NCI-H2227 (cell line): ENCODE data around the gene KAT6B.

Experiments
- DNase-seq: peaks from one replicate; lab custom pipeline; 2025; ENCODE audit not compliant: unreplicated experiment; lab: John Stamatoyannopoulos, UW

KAT6B gene

GRCh38 chr10:75061709-75062505 is 235.5 kb downstream of the KAT6B start:
- no peak for DNase-seq

GRCh38 chr10:75062506-75063299 is 236.3 kb downstream of the KAT6B start:
- DNase-seq, result peak; percentile 5

- DNase-seq, result no peak
These were observed 237.2 kb downstream of the KAT6B start for GRCh38 chr10:75063461-75064230.

- no peak for DNase-seq
These were observed 238.7 kb downstream of the KAT6B start for GRCh38 chr10:75065076-75065475.

- no peak for DNase-seq
These were observed 239.9 kb downstream of the KAT6B start for GRCh38 chr10:75066271-75066670.

GRCh38 chr10:75067272-75067671 is 240.9 kb downstream of the KAT6B start:
- DNase-seq, result no peak

- no peak for DNase-seq
These were observed 242.1 kb downstream of the KAT6B start for GRCh38 chr10:75068523-75068922.

GRCh38 chr10:75070476-75070875 is 244.1 kb downstream of the KAT6B start:
- no peak for DNase-seq

GRCh38 chr10:75070961-75071428 is 244.6 kb downstream of the KAT6B start:
- DNase-seq, result peak; percentile 61

- no peak for DNase-seq
These were observed 245.4 kb downstream of the KAT6B start for GRCh38 chr10:75071756-75072155.

GRCh38 chr10:75072727-75073126 is 246.3 kb downstream of the KAT6B start:
- no peak for DNase-seq

- no peak for DNase-seq
These were observed 247.0 kb downstream of the KAT6B start for GRCh38 chr10:75073442-75073841.

GRCh38 chr10:75074711-75075445 is 248.5 kb downstream of the KAT6B start:
- no peak for DNase-seq

- DNase-seq, result no peak
These were observed 249.9 kb downstream of the KAT6B start for GRCh38 chr10:75076348-75076747.

- DNase-seq, result peak; percentile 19
These were observed 253.2 kb downstream of the KAT6B start for GRCh38 chr10:75079436-75080083.

GRCh38 chr10:75080554-75080953 is 254.2 kb downstream of the KAT6B start:
- no peak for DNase-seq

GRCh38 chr10:75081379-75081778 is 255.0 kb downstream of the KAT6B start:
- DNase-seq, result no peak
